HG03196 (cell line): Measurements from ENCODE around the gene FMO2.
A peak's percentile ranks its signal among the peaks of the same experiment; 100 is the strongest.
"Not testable (repeated sequence)": the region's sequence is repeated elsewhere in the genome, so short reads cannot be mapped to it uniquely, and the experiment has no call there.

Source experiments
- ATAC-seq: cut with Tn5 transposase; IDR thresholded peaks from one replicate; pipeline ENCODE4 v1.9.1; 2021; ENCODE audit not compliant: unreplicated experiment

Gene FMO2

GRCh38 chr1:171218661-171219060 lies 33.6 kb downstream of the FMO2 start:
- ATAC-seq, result no peak

DNA sequence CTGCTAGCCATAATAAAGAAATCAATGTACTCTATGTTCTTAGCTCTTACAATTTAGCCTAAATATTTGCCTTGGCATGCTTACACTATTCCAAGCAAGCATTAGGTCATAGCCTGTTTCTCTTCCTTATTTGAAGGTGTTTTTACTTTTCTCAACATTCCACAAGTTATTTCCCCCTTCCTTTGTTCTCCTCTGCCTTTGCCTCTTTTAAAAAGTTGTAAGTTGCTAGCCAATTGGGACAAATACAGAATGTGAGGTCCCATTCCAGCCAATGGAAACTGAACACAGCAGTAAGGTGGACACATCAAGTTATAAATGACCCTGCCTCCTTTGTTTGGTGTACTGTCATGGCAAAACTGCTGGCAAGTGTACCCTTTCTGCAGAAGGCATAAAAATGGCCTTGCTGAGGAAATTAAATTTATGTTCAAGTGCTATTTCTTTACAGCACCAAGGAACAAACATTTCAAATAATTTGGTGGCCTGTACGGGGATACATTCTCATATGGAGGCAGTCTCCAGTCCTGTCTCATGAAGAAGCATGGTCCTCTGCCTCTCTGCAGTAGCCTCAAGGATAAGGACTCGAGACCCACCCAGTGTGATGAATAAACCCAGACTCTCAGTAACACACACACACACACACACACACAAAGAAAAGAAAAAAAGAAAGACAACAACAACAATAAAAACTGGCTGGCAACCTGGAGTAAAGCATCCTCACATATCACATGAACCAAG lies 34.4 kb downstream of the FMO2 start:
- ATAC-seq, result no peak

GRCh38 chr1:171220081-171220420 lies 35.0 kb downstream of the FMO2 start:
- no peak for ATAC-seq

DNA sequence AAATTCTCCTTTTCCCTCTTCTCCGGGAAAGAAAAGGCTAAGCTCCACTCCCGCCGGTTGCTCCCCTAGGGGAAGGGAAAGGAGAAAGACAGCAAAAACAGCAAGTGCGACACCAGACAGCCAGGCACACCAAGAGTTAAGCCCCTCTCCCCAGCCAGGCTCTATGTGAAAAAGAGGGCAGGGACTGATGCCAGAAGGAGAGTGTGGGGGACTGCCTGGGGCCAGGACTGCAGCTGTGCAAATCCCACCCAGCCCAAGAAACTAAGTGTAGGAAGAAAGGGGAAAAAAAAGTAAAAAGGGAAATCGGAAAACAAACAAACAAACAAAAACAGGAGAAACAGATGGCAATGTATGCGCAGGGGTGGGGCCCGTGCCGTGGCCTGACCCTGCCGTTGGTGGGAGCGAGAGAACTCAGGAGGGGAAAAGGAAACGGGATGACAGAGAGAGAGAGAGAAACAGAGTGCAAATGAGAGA lies 35.5 kb downstream of the FMO2 start:
- ATAC-seq, result no peak

DNA sequence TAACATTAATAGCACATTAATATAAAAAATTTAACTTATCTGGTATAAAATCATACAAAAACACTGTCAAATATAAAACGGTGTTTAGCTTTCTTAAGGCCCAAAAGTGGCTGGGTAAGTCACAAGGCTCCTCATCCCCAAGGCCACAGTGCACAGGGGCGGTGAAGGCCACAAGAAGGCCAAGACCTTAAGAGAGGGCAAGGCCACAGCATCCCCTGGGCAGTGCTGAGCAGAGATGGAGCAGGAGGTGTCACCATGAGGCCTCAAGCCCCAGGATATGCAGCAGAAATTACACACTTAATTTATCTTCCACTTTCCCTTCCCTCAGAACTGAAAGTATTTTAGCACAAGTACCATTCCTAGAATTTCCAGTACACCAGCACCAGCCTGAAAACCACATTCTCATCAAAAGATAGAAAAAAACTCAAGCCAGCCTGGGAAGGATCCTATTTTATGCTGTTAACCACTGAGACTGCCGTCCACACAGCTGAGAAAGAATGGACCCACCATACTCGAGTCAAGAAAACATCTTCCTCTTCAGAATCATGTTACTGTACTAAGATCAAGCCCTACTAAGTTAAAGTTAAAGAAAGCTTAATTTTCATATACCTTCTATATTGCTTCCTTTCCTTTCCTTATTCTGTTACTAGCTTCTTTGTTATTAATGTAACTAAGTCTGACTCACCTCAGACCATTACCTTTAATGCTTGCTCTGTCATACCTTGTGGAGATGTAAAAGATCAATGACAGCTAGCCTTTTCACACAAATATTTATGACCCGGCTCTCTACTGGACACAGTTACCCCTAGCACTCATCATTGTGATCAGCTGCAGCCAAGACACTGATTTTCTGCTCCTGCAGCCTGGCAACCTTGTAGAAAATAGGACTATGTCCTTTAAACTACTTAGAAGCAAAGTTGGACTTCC lies 36.8 kb downstream of the FMO2 start:
- no peak for ATAC-seq

DNA sequence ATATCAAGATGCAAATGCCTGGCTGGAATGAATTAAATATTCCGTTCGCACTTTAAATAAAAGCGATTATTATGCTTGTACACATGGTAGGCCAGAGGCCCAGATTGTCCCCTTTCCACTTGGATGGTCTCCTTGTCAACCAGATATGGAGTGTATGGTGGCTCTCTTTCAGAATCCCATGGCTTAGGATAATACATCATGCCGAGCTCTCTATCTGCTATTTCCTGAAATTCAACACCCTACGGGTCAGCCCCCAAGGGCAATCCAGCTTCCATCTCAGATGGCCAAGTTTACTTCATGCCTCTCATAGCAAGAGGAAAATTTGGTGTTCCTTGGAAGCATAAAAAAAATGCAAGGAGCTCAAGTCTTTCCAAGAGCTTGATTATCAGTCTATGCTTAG lies 37.8 kb downstream of the FMO2 start:
- no peak for ATAC-seq

GRCh38 chr1:171224257-171224656 lies 39.2 kb downstream of the FMO2 start:
- not testable (repeated sequence) for ATAC-seq

- peak; percentile 90 for ATAC-seq
Observed at GRCh38 chr1:171226747-171227370, 41.8 kb downstream of the FMO2 start.

DNA sequence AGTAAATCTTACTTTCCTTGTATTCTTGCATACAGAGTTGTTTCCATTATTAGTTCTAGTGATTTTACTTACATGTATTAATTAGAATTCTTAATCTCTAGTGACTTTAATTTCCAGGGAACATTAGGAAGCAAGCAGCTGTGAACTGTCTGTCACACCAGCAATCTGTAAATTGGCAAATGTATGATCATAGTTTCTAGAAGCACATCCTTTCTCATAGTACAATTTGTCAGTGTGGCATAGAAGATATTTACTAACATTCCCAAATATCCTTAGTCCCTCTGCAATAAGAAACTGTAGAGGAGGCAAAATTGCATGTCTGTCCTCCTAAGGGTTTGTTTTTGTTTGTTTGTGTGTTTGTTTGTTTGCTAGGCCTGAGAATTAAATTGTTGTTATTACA lies 46.2 kb downstream of the FMO2 start:
- no peak for ATAC-seq

GRCh38 chr1:171233183-171233582 lies 48.1 kb downstream of the FMO2 start:
- no peak for ATAC-seq

DNA sequence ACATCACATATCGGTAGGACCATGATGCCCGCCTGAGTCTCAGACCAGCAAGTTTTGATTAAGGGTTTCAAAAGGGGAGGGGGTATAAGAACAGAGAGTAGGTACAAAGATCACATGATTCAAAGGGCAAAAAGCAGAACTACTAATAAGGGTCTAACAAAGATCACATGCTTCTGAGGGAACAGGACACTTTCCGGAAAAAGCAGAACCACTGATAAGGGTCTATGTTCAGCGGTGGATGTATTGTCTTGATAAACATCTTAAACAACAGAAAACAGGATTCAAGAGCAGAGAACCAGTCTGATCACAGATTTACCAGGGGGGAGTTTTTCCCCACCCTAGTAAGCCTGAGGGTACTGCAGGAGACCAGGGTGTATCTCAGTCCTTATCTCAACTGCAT lies 51.1 kb downstream of the FMO2 start:
- not testable (repeated sequence) for ATAC-seq

GRCh38 chr1:171243878-171244277 lies 58.8 kb downstream of the FMO2 start:
- no peak for ATAC-seq

DNA sequence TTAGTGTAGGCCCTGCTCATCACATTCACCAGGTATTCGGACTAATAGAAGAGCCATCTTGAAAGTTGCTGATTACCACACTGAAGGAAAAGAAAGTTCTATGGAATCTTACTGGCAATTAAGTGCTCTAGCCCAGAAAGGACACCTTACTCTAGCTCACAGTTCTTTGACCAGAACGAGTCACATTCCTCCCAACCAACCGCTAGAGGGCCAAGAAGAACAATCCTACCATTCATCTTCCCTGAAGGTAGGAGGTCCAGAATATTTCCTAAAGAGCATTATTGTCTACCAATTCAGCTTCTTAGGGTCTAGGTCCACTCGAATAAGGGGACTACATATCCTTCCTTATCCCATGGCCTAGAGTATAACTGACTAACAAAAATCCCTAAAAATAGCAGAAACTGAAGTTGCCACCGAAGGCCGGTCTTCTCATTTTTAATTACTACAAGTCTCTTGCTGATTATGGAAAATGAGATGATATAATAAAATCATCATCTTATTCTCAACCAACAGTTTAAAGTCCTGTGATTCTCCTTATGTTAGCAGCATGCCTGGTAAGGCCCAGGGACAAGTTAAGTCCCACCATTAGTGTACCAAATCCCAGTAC lies 60.5 kb downstream of the FMO2 start:
- ATAC-seq, result peak; percentile 73

DNA sequence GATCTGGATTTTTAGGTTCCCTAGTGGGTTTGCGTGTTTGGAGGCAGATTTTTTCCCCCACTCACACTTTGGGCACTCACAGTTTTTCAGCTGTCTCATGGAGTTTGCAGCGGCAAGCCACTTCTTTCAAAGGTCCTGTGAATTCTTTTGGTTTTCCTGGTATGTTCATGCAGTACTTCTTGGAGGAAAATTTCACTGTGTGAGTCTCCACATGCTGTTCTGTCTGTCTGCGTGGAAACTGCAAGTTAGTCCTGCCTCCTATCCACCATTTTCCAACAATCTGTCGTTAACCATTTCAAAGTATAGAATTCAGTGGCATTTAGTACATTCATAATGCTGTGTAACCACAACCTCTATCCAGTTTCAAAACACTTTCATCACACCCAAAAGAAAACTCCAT lies 62.4 kb downstream of the FMO2 start:
- ATAC-seq, result no peak

- no peak for ATAC-seq
Observed at GRCh38 chr1:171248302-171248701, 63.2 kb downstream of the FMO2 start, which contains the start of gene FMO1. Gene FMO1 (plus strand): TSS chr1:171248494. CDS start chr1:171258088, 9,594 bp downstream.

DNA sequence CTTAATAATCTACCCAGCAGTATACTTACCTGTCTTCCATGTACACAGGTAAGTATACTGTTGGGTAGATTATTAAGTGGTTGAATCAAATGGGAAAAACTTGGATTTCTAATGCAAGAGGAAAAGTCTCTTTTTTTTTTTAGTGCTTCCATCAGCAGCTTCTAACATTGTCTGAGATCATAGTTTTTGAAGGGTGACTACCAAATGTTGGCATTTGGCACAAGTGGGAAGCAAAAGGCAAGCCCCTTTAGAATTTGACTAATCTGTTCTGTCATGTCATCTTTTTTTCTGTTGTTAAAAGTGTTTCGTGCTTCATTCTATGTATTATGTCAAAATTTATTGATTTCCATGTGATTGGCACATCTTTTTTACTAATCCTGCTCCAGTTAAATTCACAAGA lies 63.7 kb downstream of the FMO2 start:
- no peak for ATAC-seq

GRCh38 chr1:171250263-171250662 lies 65.2 kb downstream of the FMO2 start:
- no peak for ATAC-seq

GRCh38 chr1:171251042-171251951 lies 66.2 kb downstream of the FMO2 start:
- ATAC-seq, result no peak

- ATAC-seq, result no peak
Observed at GRCh38 chr1:171251952-171252300, 66.8 kb downstream of the FMO2 start.

DNA sequence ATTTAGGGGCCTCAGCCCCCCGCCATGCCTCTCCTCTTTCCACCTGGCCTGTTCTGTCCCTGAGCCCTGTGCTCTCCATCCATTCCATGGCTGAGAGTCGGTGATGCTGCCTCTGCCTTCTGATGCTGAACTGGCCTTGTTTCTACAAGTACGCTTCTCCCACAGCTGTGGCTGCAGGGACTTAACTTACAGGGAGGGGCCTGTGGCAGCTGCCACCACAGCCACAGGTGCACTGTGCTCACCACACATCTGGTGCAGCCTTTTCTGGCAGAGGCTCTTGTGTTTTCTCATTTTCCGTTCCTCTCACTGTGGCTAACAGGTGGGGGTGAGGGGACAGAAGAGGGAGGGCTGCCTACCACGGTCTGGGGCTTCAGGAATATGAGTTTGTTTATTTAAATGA lies 67.4 kb downstream of the FMO2 start:
- ATAC-seq, result peak; percentile 86
